ENCODE measurements around the gene SHB. TPM values are rescaled to one million over a fixed set of nuclear protein-coding genes. Genes with fewer than 3 reads are reported as not detected.

Gene SHB
- total RNA-seq, 1 donor from 2014 or later: 20.9 TPM

DNA sequence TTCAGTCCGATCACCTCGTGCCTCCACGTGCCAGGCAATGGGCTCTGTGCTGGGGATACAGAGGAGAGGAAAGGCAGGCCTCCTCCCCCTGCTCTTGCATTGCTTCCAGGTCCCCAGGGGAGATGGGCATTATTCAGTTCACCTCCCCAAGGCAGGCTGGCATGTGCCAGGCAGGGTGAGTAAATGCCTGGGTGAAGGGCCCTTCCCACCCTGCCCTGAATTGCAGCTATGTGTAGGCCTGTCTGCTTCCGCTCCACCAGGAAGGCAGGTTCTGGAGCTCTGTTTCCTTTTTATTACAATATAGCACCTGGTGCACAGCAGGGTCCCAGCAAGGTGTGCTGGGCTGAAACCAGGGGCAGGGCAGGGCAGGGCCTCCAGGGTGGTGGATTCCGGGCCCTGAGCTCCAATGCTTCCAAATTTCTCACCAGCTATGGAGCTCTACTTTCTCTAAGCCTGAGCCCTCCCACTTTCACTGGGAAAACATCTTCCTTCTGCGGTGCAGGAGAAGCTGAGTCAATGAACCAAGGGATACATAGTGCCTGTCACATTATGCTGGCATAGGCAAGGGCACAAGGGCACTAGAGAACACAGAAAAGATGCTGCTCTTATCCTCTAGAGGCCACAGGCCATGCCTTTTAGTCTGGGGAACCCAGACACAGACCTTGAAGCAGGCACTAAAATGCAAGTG lies 42.0 kb downstream of the SHB start:
- H3K9me3 ChIP-seq: no peaks in the 10 kb centered on the region
- H3K36me3 ChIP-seq: no peaks in the 10 kb centered on the region
- H3K4me3 ChIP-seq: no peak overlapping the region
- H3K27me3 ChIP-seq: no peaks in the 10 kb centered on the region
- intact Hi-C loops (cut with DNase I): no loop called here
- TF ChIP-seq POLR2A (IDR thresholded peaks at IDR 0.05) (no peak), POLR2AphosphoS5 (IDR thresholded peaks at IDR 0.05; ENCODE audit: insufficient read depth in 1 of 2, low read depth in 1 of 2) (no peak)
- TF ChIP-seq, protein P1, sequence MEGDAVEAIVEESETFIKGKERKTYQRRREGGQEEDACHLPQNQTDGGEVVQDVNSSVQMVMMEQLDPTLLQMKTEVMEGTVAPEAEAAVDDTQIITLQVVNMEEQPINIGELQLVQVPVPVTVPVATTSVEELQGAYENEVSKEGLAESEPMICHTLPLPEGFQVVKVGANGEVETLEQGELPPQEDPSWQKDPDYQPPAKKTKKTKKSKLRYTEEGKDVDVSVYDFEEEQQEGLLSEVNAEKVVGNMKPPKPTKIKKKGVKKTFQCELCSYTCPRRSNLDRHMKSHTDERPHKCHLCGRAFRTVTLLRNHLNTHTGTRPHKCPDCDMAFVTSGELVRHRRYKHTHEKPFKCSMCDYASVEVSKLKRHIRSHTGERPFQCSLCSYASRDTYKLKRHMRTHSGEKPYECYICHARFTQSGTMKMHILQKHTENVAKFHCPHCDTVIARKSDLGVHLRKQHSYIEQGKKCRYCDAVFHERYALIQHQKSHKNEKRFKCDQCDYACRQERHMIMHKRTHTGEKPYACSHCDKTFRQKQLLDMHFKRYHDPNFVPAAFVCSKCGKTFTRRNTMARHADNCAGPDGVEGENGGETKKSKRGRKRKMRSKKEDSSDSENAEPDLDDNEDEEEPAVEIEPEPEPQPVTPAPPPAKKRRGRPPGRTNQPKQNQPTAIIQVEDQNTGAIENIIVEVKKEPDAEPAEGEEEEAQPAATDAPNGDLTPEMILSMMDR (IDR thresholded peaks at IDR 0.05): no peak
- DNase-seq (ENCODE audit: extremely low spot score in 2 of 2): no peak
- peaks cover 66% of the 10 kb centered on the region for H3K4me1 ChIP-seq
- H3K27ac ChIP-seq: peak overlapping the region; percentile 49

DNA sequence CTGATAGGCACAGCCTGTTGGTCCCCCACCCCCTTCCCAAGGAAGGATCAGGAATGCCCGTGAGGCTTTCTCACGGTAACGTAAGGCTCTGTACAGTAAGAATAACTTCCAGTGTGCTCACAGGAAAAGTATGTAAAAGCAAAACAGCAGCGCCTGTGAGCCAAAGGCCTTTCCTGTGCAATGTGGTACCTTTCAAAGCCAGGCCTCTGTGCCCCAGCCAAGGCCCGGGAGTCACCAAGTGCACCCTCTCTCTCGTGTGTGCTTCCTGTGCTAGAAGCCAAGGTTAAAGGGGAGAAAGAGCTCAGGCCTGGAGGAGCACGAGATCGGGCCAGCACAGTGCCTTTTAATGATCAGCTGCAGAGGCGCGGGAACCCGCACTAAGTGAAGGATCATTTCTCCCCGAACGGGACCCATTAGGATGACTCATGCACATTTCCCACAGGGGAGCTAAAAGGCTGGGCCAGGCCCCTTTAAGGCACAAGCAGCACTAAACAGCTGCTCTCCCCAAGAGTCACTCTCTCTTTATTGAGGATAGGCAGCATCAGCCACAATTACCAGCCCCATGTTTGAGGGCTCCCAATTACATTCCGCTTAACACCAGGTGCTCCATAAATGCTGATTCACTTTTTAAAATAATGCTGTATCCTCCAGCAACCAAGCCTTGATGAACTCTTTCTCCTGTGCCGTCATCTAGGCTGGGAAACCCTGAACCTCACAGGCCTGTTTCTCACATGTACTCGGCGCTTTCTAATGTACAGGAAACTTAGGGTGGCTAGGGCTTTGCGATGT lies 42.8 kb downstream of the SHB start:
- H3K36me3 ChIP-seq: no peaks in the 10 kb centered on the region
- intact Hi-C loops (cut with DNase I): no loop called here
- no peak overlapping the region for H3K4me3 ChIP-seq
- no peaks in the 10 kb centered on the region for H3K9me3 ChIP-seq
- H3K4me1 ChIP-seq: peaks cover 59% of the 10 kb centered on the region
- no peaks in the 10 kb centered on the region for H3K27me3 ChIP-seq
- no peak for DNase-seq (ENCODE audit: extremely low spot score in 2 of 2)
- TF ChIP-seq POLR2A (IDR thresholded peaks at IDR 0.05) (no peak), POLR2AphosphoS5 (IDR thresholded peaks at IDR 0.05; ENCODE audit: insufficient read depth in 1 of 2, low read depth in 1 of 2) (peak; percentile 68 to 69)
- TF ChIP-seq, protein P1 (IDR thresholded peaks at IDR 0.05): no peak
- peak overlapping the region; percentile 49 for H3K27ac ChIP-seq

DNA sequence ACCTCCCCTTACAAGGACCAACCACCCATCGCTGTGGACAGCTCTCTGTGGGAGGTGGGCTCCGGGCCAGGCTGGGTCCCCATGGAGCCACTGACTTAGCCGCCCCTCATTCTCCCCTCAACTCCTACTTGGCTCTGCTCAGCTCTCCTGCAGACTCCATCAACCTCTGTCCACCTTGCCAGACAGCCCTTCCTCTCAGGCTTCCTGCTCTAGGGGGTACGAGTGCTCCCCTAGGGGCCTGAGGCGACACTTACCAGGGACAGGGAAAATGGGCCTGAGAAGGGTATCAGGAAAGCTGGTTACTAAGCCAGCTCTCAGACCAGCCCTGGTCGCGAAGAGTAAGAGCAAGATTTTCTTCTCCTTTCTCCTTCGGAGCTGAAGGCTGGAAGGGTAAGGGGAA lies 43.9 kb downstream of the SHB start:
- Histone ChIP-seq H3K36me3 (no peaks in the 10 kb centered on the region), H3K27ac (peak overlapping the region; percentile 49), H3K27me3 (no peaks in the 10 kb centered on the region), H3K4me3 (no peak overlapping the region), H3K4me1 (peaks cover 65% of the 10 kb centered on the region), H3K9me3 (no peaks in the 10 kb centered on the region)
- no peak for TF ChIP-seq POLR2AphosphoS5 (IDR thresholded peaks at IDR 0.05; ENCODE audit: insufficient read depth in 1 of 2, low read depth in 1 of 2)
- no peak for TF ChIP-seq POLR2A (IDR thresholded peaks at IDR 0.05)
- TF ChIP-seq, protein P1 (IDR thresholded peaks at IDR 0.05): no peak
- DNase-seq (ENCODE audit: extremely low spot score in 2 of 2): no peak
- intact Hi-C loops (cut with DNase I): no loop called here

DNA sequence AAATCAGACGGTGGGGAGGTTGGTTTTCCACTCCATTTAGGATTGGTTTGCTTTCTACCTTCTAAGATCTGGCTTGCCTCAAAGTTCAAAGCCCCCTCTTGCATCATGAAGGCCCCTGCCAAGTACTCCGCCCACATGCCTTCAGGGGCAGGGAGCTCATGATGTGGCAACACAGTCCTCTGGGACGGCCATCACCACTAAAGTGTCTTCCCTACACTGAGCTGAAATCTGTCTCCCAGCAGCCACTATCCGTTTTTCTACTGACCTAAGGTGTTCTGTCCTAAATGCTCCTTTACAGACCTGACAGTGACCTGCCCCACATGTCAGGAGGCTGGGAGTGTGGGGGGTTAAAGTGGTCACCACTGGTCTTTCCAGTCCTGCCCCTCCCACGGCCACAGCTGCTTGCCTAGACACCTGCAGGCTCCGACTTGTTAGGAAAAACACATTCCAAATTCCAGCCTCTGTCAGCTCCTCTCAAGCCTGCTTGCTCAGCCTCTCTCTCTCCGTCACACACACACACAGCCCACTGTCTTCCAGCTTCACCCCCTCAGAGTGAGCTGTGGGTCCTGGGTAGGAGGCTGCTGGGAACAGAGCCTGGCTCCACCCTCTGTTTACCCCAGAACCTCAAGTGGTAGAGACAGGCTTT lies 44.9 kb downstream of the SHB start:
- no peaks in the 10 kb centered on the region for H3K9me3 ChIP-seq
- H3K27me3 ChIP-seq: no peaks in the 10 kb centered on the region
- no peak for DNase-seq (ENCODE audit: extremely low spot score in 2 of 2)
- H3K4me3 ChIP-seq: no peak overlapping the region
- intact Hi-C loops (cut with DNase I): loop anchor here (5.0 kb wide), 1 partner anchor 43 kb away; the partner anchor contains the start of gene SHB
- H3K4me1 ChIP-seq: peaks cover 76% of the 10 kb centered on the region
- no peaks in the 10 kb centered on the region for H3K36me3 ChIP-seq
- H3K27ac ChIP-seq: peak overlapping the region; percentile 49
- TF ChIP-seq, protein P1 (IDR thresholded peaks at IDR 0.05): no peak
- TF ChIP-seq POLR2A (IDR thresholded peaks at IDR 0.05) (no peak), POLR2AphosphoS5 (IDR thresholded peaks at IDR 0.05; ENCODE audit: insufficient read depth in 1 of 2, low read depth in 1 of 2) (peak in 1 of 2 donors; percentile 22)
